ENCODE measurements around the gene MTHFD2L. TPM values are rescaled to one million over a fixed set of nuclear protein-coding genes. Genes with fewer than 3 reads are reported as not detected.
"Not testable (repeated sequence)": the region's sequence is repeated elsewhere in the genome, so short reads cannot be mapped to it uniquely, and the experiment has no call there.

Gene MTHFD2L
- total RNA-seq, 4 donors from 2014 or later: 11.8 to 17.1 (median 14.9) TPM

- no peaks in the 10 kb centered on the region for H3K27me3 ChIP-seq
- no peak for TF ChIP-seq POLR2A (IDR thresholded peaks at IDR 0.05)
- no peak for TF ChIP-seq CTCF (IDR thresholded peaks at IDR 0.05)
- H3K36me3 ChIP-seq: no peaks in the 10 kb centered on the region
- H3K27ac ChIP-seq: peak overlapping the region in 2 of 4 donors; percentile 18 to 51
- DNase-seq: no peak
- no peaks in the 10 kb centered on the region for H3K9me3 ChIP-seq
- no peaks in the 10 kb centered on the region for H3K4me1 ChIP-seq
- H3K4me3 ChIP-seq: no peak overlapping the region
Measured at GRCh38 chr4:74206088-74206825, 48.3 kb downstream of the MTHFD2L start.

- H3K9me3 ChIP-seq, H3K4me1 ChIP-seq, H3K27me3 ChIP-seq, H3K27ac ChIP-seq, H3K36me3 ChIP-seq, DNase-seq, H3K4me3 ChIP-seq: not testable (repeated sequence)
Measured at GRCh38 chr4:74214457-74215159, 56.7 kb downstream of the MTHFD2L start.

- H3K9me3 ChIP-seq, DNase-seq, H3K4me1 ChIP-seq, H3K36me3 ChIP-seq, H3K27me3 ChIP-seq, H3K27ac ChIP-seq, H3K4me3 ChIP-seq: not testable (repeated sequence)
Measured at GRCh38 chr4:74215236-74215635, 57.3 kb downstream of the MTHFD2L start.

- DNase-seq: no peak
- Histone ChIP-seq H3K27ac (no peak overlapping the region), H3K36me3 (no peaks in the 10 kb centered on the region), H3K4me3 (no peak overlapping the region), H3K9me3 (no peaks in the 10 kb centered on the region), H3K4me1 (no peaks in the 10 kb centered on the region), H3K27me3 (no peaks in the 10 kb centered on the region)
- TF ChIP-seq POLR2A (IDR thresholded peaks at IDR 0.05): no peak
- TF ChIP-seq CTCF (IDR thresholded peaks at IDR 0.05): no peak
Measured at GRCh38 chr4:74217365-74217764, 59.4 kb downstream of the MTHFD2L start.

- no peaks in the 10 kb centered on the region for H3K36me3 ChIP-seq
- H3K9me3 ChIP-seq: no peaks in the 10 kb centered on the region
- H3K4me3 ChIP-seq: no peak overlapping the region
- DNase-seq: no peak
- TF ChIP-seq POLR2A (IDR thresholded peaks at IDR 0.05) (no peak), CTCF (IDR thresholded peaks at IDR 0.05) (no peak)
- H3K27me3 ChIP-seq: no peaks in the 10 kb centered on the region
- H3K4me1 ChIP-seq: no peaks in the 10 kb centered on the region
- H3K27ac ChIP-seq: no peak overlapping the region
Measured at GRCh38 chr4:74218201-74218600, 60.3 kb downstream of the MTHFD2L start.

- H3K36me3 ChIP-seq: no peaks in the 10 kb centered on the region
- H3K4me1 ChIP-seq: no peaks in the 10 kb centered on the region
- H3K27me3 ChIP-seq: no peaks in the 10 kb centered on the region
- no peak overlapping the region for H3K4me3 ChIP-seq
- TF ChIP-seq POLR2A (IDR thresholded peaks at IDR 0.05): no peak
- TF ChIP-seq CTCF (IDR thresholded peaks at IDR 0.05): no peak
- H3K9me3 ChIP-seq: no peaks in the 10 kb centered on the region
- H3K27ac ChIP-seq: no peak overlapping the region
- no peak for DNase-seq
Measured at GRCh38 chr4:74219240-74219639, 61.3 kb downstream of the MTHFD2L start.
